RWPE1 (cell line): ENCODE measurements around the gene CDKAL1.

Experiments
- CTCF ChIA-PET: fragments of 350-600 bp; sonication (Branson Sonifier 250); formaldehyde crosslinking; extraction: SDS; loops from one replicate; lab custom pipeline; 2021; lab: Yijun Ruan, JAX
- POLR2A ChIA-PET: fragments of 400-600 bp; formaldehyde crosslinking; extraction: SDS; loops from one replicate; lab custom pipeline; 2020; ENCODE audit warnings: antibody characterized with exemption; ENCODE audit not compliant: low non-redundant PET; lab: Yijun Ruan, JAX
- DNase-seq: peaks from one replicate; pipeline ENCODE4 v3.0.0; 2012; ENCODE audit warnings: low spot score
- H3K27ac ChIP-seq: fragments of 450-650 bp; 2 replicates; pipeline ENCODE4 v1.5.1; 2017
- TF ChIP-seq, protein P1 (sequence below): fragments of 450-650 bp; conservative IDR thresholded peaks from 2 replicates; pipeline ENCODE4 v1.5.1; 2017; ENCODE audit warnings: low read depth, mild to moderate bottlenecking

The CDKAL1 gene

DNA sequence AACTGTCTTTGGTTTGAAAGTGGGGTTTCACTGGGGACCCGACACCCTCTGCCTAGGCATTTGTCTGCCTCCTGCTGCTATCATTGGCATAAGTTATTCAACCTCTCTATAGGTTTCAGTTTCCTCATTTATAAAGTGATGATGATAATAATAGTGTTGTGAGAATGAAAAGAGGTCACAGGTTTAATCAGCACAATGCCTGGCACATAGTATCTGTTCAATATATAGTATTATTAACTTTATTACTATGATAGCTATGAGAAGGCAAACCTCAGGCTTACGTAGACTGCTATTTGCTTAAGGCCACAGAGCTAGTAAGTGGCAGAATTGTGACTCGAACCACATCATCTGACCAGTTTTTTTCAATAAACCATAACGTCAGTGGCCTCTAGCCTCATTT is 256.8 kb downstream of the CDKAL1 start:
- no peak for DNase-seq
- CTCF ChIA-PET = interaction anchor here (1.0 kb wide), 1 partner anchor 23 kb away, joined by 3 read pairs; no protein-coding TSS in a partner anchor
- TF ChIP-seq, protein P1, sequence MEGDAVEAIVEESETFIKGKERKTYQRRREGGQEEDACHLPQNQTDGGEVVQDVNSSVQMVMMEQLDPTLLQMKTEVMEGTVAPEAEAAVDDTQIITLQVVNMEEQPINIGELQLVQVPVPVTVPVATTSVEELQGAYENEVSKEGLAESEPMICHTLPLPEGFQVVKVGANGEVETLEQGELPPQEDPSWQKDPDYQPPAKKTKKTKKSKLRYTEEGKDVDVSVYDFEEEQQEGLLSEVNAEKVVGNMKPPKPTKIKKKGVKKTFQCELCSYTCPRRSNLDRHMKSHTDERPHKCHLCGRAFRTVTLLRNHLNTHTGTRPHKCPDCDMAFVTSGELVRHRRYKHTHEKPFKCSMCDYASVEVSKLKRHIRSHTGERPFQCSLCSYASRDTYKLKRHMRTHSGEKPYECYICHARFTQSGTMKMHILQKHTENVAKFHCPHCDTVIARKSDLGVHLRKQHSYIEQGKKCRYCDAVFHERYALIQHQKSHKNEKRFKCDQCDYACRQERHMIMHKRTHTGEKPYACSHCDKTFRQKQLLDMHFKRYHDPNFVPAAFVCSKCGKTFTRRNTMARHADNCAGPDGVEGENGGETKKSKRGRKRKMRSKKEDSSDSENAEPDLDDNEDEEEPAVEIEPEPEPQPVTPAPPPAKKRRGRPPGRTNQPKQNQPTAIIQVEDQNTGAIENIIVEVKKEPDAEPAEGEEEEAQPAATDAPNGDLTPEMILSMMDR = no peak
- H3K27ac ChIP-seq = no peak overlapping the region
- POLR2A ChIA-PET = no interaction called here

- POLR2A ChIA-PET = no interaction called here
- no peak overlapping the region for H3K27ac ChIP-seq
- CTCF ChIA-PET = interaction anchor here (1.0 kb wide), 1 partner anchor 24 kb away, joined by 3 read pairs; no protein-coding TSS in a partner anchor
- DNase-seq = no peak
- TF ChIP-seq, protein P1 = no peak
These were observed 257.7 kb downstream of the CDKAL1 start for GRCh38 chr6:20791944-20792343.

DNA sequence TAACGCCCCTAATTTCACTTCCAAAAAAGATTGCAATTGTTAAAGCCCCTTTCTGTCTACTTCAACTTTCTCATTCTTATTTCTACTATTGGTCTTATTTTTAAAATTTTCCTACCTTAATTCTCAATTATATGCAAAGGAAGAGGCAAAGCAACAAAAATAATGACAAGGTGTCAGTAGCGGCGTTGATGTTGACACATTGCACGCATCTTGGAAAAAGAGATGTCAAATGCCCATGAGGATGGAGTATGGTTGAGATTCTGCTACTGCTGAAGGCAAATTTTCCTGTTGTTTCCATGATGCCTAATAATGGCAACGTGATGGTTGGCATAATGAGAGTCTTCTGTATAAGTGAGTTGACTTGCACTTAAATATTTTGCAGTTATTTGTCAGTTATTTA is 258.9 kb downstream of the CDKAL1 start:
- CTCF ChIA-PET = no interaction called here
- no peak for DNase-seq
- TF ChIP-seq, protein P1 = no peak
- POLR2A ChIA-PET = no interaction called here
- no peak overlapping the region for H3K27ac ChIP-seq

DNA sequence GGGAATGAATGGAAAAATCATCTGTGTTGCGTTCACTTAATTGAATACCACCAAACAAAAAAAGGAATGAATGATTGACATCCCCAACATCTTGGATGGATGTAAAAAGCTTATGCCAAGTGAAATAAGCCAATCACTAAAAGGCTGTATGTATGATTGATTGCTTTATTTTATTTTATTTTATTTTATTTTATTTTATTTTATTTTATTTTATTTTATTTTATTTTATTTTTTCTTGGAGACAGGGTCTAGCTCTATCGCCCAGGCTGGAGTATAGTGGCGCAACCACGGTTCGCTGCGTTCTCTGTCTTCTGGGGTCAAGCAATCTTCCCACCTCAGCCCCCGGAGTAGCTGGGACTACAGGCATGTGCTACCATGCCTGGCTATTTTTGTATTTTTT is 263.3 kb downstream of the CDKAL1 start:
- no peak overlapping the region for H3K27ac ChIP-seq
- CTCF ChIA-PET = no interaction called here
- no peak for DNase-seq
- TF ChIP-seq, protein P1 = no peak
- POLR2A ChIA-PET = no interaction called here

DNA sequence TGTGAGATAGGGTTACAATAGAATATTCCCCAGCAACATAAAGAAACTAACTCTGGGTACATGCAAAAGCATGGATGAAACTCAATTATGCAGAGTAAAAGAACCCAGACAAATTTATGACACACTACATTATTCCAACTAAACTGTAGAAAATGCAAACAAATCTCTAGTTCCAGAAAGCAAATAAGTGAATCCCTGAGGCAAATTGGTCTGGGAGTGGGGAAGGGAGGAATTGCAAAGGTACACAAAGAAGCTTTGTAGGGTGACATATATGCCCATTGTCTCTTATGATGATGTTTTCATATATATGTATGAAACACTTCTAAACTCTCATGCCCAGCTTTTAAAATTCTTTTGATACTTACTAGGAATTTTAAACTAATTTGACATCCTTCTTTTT is 266.0 kb downstream of the CDKAL1 start:
- POLR2A ChIA-PET = no interaction called here
- CTCF ChIA-PET = interaction anchor here (0.5 kb wide), 1 partner anchor 127 kb away, joined by 3 read pairs; no protein-coding TSS in a partner anchor
- DNase-seq = no peak
- no peak overlapping the region for H3K27ac ChIP-seq
- TF ChIP-seq, protein P1 = no peak

DNA sequence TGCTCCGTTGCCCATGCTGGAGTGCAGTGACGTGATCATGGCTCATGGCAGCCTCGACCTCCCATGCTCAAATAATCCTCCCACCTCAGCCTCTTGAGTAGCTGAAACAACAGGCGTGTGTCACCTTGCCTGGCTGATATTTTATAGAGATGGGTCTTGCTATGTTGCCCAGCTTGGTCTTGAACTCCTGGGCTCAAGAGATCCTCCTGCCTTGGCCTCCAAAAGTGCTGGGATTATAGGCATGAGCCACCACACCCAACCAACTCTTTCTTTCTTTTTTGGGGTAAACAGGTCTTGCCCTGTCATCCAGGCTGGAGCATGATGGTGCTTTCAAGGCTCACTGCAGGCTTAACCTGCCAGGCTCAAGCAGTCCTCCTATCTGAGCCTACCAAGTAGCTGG is 266.4 kb downstream of the CDKAL1 start:
- TF ChIP-seq, protein P1 = no peak
- DNase-seq = no peak
- ChIA-PET CTCF (interaction anchor here (0.7 kb wide), 1 partner anchor 343 kb away, joined by 3 read pairs; no protein-coding TSS in a partner anchor), POLR2A (no interaction called here)
- H3K27ac ChIP-seq = no peak overlapping the region
